ENCODE measurements around the gene CDH2. TPM values are rescaled to one million over a fixed set of nuclear protein-coding genes. Genes with fewer than 3 reads are reported as not detected.

CDH2 gene
- total RNA-seq, 2 experiments from 2014 or later, result 0.14 TPM; not detected in 1

GRCh38 chr18:28110924-28111323 is 66.0 kb downstream of the CDH2 start:
- H3K9me3 Mint-ChIP-seq (ENCODE audit: low read depth), result peaks cover 2% of the 10 kb centered on the region
- H3K4me3 Mint-ChIP-seq, result no peak overlapping the region
- DNase-seq (no peak), ATAC-seq (no peak)
- H3K36me3 Mint-ChIP-seq, result no peaks in the 10 kb centered on the region
- H3K4me1 Mint-ChIP-seq, result no peaks in the 10 kb centered on the region
- no peak overlapping the region for H3K27ac Mint-ChIP-seq
- CTCF ChIA-PET, result no interaction called here
- H3K27me3 Mint-ChIP-seq, result no peaks in the 10 kb centered on the region

GRCh38 chr18:28109781-28110560 is 67.0 kb downstream of the CDH2 start:
- no peaks in the 10 kb centered on the region for H3K4me1 Mint-ChIP-seq
- no peak for DNase-seq
- H3K9me3 Mint-ChIP-seq (ENCODE audit: low read depth), result peaks cover 2% of the 10 kb centered on the region
- H3K27ac Mint-ChIP-seq, result no peak overlapping the region
- H3K4me3 Mint-ChIP-seq, result no peak overlapping the region
- no peaks in the 10 kb centered on the region for H3K27me3 Mint-ChIP-seq
- no peaks in the 10 kb centered on the region for H3K36me3 Mint-ChIP-seq
- CTCF ChIA-PET, result interaction anchor here (0.6 kb wide), 1 partner anchor 126 kb away, joined by 3 read pairs; no protein-coding TSS in a partner anchor
- ATAC-seq, result no peak

DNA sequence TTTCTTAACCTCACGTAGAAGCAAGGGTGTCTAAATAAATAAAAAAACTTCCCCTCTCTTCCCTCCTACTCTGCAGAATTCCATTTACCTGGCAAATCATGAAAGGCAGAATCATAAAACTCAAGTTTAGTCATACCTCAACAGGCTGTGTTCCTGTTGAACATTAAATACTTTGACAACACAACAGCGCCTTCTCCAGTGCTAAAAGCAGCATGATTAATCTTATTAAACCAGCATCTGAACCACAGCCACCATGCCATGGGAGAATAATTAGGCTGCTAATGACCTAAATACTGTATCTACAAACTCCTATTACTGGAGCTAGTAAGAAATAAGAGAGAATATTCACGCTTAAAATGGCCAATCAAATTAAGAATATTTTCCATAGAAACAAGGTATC is 68.1 kb downstream of the CDH2 start:
- ATAC-seq (no peak), DNase-seq (no peak)
- Mint-ChIP-seq H3K27me3 (no peaks in the 10 kb centered on the region), H3K9me3 (ENCODE audit: low read depth) (peaks cover 2% of the 10 kb centered on the region), H3K36me3 (no peaks in the 10 kb centered on the region), H3K27ac (no peak overlapping the region), H3K4me1 (no peaks in the 10 kb centered on the region), H3K4me3 (no peak overlapping the region)
- CTCF ChIA-PET, result no interaction called here

DNA sequence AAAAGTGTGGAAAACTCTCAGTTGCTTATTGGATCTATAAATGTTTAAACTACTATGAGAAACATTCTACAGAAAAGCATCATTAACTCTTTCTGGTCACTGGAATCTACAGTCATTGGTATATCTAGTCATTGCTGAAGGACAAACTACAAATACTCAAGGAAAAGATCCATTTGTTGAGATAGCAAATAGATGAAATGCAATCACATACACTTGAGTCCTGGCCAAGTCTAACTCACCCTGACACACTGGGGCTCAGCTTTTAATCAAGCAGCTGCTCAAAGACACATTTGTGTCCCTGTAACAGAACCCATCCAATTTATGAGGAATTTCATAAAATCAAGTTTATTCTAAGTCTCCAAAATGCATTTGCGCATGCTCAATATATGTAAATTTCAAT is 68.7 kb downstream of the CDH2 start:
- ATAC-seq (no peak), DNase-seq (no peak)
- CTCF ChIA-PET, result no interaction called here
- no peak overlapping the region for H3K27ac Mint-ChIP-seq
- no peak overlapping the region for H3K4me3 Mint-ChIP-seq
- H3K9me3 Mint-ChIP-seq (ENCODE audit: low read depth), result peaks cover 2% of the 10 kb centered on the region
- no peaks in the 10 kb centered on the region for H3K4me1 Mint-ChIP-seq
- no peaks in the 10 kb centered on the region for H3K27me3 Mint-ChIP-seq
- no peaks in the 10 kb centered on the region for H3K36me3 Mint-ChIP-seq

- DNase-seq, result no peak
- Mint-ChIP-seq H3K36me3 (no peaks in the 10 kb centered on the region), H3K9me3 (ENCODE audit: low read depth) (peaks cover 2% of the 10 kb centered on the region), H3K4me3 (no peak overlapping the region), H3K27me3 (no peaks in the 10 kb centered on the region), H3K4me1 (no peaks in the 10 kb centered on the region), H3K27ac (no peak overlapping the region)
- CTCF ChIA-PET, result no interaction called here
- no peak for ATAC-seq
Observed at GRCh38 chr18:28099237-28099636, 77.7 kb downstream of the CDH2 start.

DNA sequence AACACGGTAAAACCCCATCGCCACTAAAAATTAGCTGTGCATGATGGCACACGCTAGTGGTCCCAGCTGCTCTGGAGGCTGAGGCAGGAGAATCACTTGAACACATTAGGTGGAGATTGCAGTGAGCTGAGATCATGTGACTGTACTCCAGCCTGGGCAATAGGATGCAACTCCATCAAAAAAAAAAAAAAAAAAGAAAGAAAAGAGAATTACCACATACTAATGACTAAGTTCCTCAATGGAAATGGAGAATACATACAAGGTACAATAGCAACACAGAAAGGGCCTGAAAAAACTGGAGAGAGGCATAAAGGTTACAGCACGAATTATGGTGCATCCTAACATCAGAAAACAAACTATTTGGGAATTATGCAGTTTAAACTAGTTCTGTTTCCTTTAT is 81.3 kb downstream of the CDH2 start:
- Mint-ChIP-seq H3K36me3 (no peaks in the 10 kb centered on the region), H3K27ac (no peak overlapping the region)
- CTCF ChIA-PET, result no interaction called here

DNA sequence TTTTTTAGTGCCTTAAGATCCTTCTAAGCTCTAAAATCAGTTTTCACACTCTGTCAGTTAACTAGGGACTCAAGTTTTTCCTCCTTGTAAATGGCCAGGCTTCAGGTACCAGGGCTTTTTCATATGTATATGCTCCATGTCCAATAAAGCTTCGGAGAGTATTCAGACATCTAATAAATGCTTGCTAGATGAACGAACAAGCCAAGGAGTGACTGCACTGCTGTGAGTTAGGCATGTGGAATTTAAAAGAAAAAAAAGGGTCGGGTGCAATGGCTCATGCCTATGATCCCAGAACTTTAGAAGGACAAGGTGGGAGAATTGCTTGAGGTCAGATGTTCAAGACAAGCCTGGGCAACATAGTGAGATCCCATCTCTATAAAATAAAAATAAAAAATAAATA is 81.9 kb downstream of the CDH2 start:
- Mint-ChIP-seq H3K4me3 (no peak overlapping the region), H3K27ac (no peak overlapping the region), H3K9me3 (ENCODE audit: low read depth) (peaks cover 7% of the 10 kb centered on the region), H3K27me3 (no peaks in the 10 kb centered on the region), H3K4me1 (no peaks in the 10 kb centered on the region), H3K36me3 (no peaks in the 10 kb centered on the region)
- CTCF ChIA-PET, result no interaction called here
- DNase-seq (no peak), ATAC-seq (no peak)

More for the DNA sequence above, 81.3 kb downstream of the CDH2 start:
- ATAC-seq (no peak), DNase-seq (no peak)
- Mint-ChIP-seq H3K4me1 (no peaks in the 10 kb centered on the region), H3K27me3 (no peaks in the 10 kb centered on the region), H3K4me3 (no peak overlapping the region), H3K9me3 (ENCODE audit: low read depth) (peaks cover 5% of the 10 kb centered on the region)

GRCh38 chr18:28091197-28091596 is 85.7 kb downstream of the CDH2 start:
- no peak for ATAC-seq
- Mint-ChIP-seq H3K4me1 (no peaks in the 10 kb centered on the region), H3K36me3 (no peaks in the 10 kb centered on the region), H3K27ac (no peak overlapping the region), H3K27me3 (no peaks in the 10 kb centered on the region), H3K4me3 (no peak overlapping the region), H3K9me3 (ENCODE audit: low read depth) (peaks cover 7% of the 10 kb centered on the region)
- no peak for DNase-seq
- CTCF ChIA-PET, result no interaction called here

- Mint-ChIP-seq H3K27me3 (no peaks in the 10 kb centered on the region), H3K36me3 (no peaks in the 10 kb centered on the region), H3K4me1 (no peaks in the 10 kb centered on the region), H3K9me3 (ENCODE audit: low read depth) (peaks cover 13% of the 10 kb centered on the region), H3K27ac (no peak overlapping the region), H3K4me3 (no peak overlapping the region)
- DNase-seq (no peak), ATAC-seq (no peak)
- CTCF ChIA-PET, result no interaction called here
Observed at GRCh38 chr18:28088477-28088876, 88.5 kb downstream of the CDH2 start.

DNA sequence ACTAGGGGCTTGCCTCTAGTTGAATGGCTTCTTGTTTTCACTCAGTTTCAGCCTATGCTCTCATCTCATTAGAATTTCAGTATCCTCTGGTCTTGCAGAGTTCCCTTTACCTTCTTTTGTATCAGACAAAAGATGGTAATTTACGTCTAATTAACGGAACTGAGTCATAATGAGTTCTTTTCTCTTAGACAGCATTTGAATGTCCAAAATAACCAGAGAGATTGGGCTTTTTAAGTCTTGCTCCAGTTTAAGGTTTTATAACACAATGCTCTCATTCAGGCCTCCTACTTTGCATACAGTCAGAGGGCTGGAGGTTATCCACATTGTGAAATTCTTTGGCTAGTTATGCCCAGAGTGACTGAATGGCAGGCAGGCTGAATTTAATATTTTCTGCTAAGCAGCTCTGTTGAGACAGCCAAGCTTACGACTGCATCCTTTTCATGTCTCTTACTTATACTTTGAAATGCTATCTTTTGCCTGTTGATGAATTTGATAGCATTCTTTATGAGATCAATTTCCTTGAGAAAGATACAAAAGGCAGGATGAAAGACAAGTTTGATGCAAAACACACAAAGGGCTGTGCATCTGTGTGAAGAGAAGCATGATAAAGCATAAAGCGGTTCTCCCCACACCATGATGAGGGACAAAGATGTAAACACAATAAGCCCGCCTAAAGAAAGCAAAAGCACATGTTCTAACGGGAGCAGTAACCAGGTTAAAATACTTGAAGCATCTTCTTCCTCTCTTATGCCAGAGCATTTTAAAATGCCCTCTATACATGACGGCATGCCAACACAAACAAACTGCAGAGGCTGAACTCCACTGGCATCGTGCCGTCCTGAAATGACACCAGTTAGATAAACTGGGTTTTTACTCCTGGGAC is 90.0 kb downstream of the CDH2 start:
- CTCF ChIA-PET, result no interaction called here
- Mint-ChIP-seq H3K27me3 (no peaks in the 10 kb centered on the region), H3K4me1 (no peaks in the 10 kb centered on the region), H3K27ac (no peak overlapping the region), H3K4me3 (no peak overlapping the region), H3K36me3 (no peaks in the 10 kb centered on the region), H3K9me3 (ENCODE audit: low read depth) (peaks cover 9% of the 10 kb centered on the region)
- DNase-seq (no peak), ATAC-seq (no peak)

GRCh38 chr18:28081516-28081915 is 95.4 kb downstream of the CDH2 start:
- ATAC-seq (no peak), DNase-seq (no peak)
- no peaks in the 10 kb centered on the region for H3K4me1 Mint-ChIP-seq
- no peaks in the 10 kb centered on the region for H3K36me3 Mint-ChIP-seq
- no peak overlapping the region for H3K4me3 Mint-ChIP-seq
- no peaks in the 10 kb centered on the region for H3K27me3 Mint-ChIP-seq
- CTCF ChIA-PET, result no interaction called here
- H3K27ac Mint-ChIP-seq, result no peak overlapping the region
- H3K9me3 Mint-ChIP-seq (ENCODE audit: low read depth), result peaks cover 10% of the 10 kb centered on the region

GRCh38 chr18:28080876-28081300 is 96.0 kb downstream of the CDH2 start:
- Mint-ChIP-seq H3K27ac (no peak overlapping the region), H3K27me3 (no peaks in the 10 kb centered on the region), H3K4me1 (no peaks in the 10 kb centered on the region), H3K4me3 (no peak overlapping the region), H3K9me3 (ENCODE audit: low read depth) (peaks cover 10% of the 10 kb centered on the region), H3K36me3 (no peaks in the 10 kb centered on the region)
- DNase-seq (no peak), ATAC-seq (no peak)
- CTCF ChIA-PET, result no interaction called here

DNA sequence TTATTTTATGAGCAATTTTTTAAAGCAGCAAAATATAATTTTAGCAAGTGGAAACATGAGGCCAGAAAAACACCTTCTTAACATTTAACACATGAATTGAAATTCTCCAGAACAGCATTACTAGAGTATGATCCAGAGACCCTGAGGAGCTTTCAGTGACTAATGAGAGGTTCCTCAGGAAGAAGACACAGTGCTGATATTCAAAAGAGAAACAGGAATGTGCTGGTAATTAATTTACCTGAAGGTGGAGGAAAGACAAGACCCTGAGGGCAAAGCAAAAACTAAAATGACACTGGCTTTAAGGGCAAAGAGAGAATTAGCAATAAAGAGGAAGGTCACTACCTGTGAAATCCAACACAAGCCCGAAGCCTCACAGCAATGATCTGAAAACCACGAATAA is 97.0 kb downstream of the CDH2 start:
- Mint-ChIP-seq H3K27ac (no peak overlapping the region), H3K9me3 (ENCODE audit: low read depth) (peaks cover 4% of the 10 kb centered on the region), H3K4me3 (no peak overlapping the region), H3K36me3 (no peaks in the 10 kb centered on the region), H3K4me1 (no peaks in the 10 kb centered on the region), H3K27me3 (no peaks in the 10 kb centered on the region)
- ATAC-seq, result no peak
- CTCF ChIA-PET, result no interaction called here
- no peak for DNase-seq

- Mint-ChIP-seq H3K9me3 (ENCODE audit: low read depth) (peaks cover 4% of the 10 kb centered on the region), H3K4me1 (no peaks in the 10 kb centered on the region), H3K27me3 (no peaks in the 10 kb centered on the region), H3K27ac (no peak overlapping the region), H3K4me3 (no peak overlapping the region), H3K36me3 (no peaks in the 10 kb centered on the region)
- DNase-seq, result no peak
- CTCF ChIA-PET, result no interaction called here
- ATAC-seq, result no peak
Observed at GRCh38 chr18:28078849-28079248, 98.1 kb downstream of the CDH2 start.
